Neutrophil (primary cell): ENCODE results near the gene OR6X1.
"Not testable (repeated sequence)": the region's sequence is repeated elsewhere in the genome, so short reads cannot be mapped to it uniquely, and the experiment has no call there.

Experiments
- H3K27ac ChIP-seq: fragments of 200-600 bp; sonication (generic); 2 replicates; pipeline ENCODE4 v1.5.1; 2016; ENCODE audit warnings: mild to moderate bottlenecking, moderate library complexity
- H3K27me3 ChIP-seq: fragments of 200-600 bp; sonication (generic); 2 replicates; pipeline ENCODE4 v1.6.0; 2016; ENCODE audit warnings: mild to moderate bottlenecking
- H3K36me3 ChIP-seq: fragments of 200-600 bp; sonication (generic); 2 replicates; pipeline ENCODE4 v1.5.1; 2017
- H3K4me1 ChIP-seq, 2 experiments: fragments of 200-600 bp in 1 of 2; sonication (generic) in 1 of 2; 1 replicate in 1 of 2; 2 replicates in 1 of 2; pipeline versions ENCODE4 v1.5.1 to v1.6.1; 2013 to 2016; ENCODE audit warnings: low read depth in 1 of 2, low read length in 1 of 2, mild to moderate bottlenecking in 1 of 2, moderate library complexity in 1 of 2; ENCODE audit not compliant: control insufficient read depth in 1 of 2, insufficient read depth in 1 of 2
- H3K4me3 ChIP-seq, 2 experiments: fragments of 200-600 bp in 1 of 2; sonication (generic) in 1 of 2; 1 replicate in 1 of 2; 2 replicates in 1 of 2; pipeline ENCODE4 v1.5.1; 2013 to 2016; ENCODE audit warnings: low read depth in 1 of 2, low read length in 1 of 2, mild to moderate bottlenecking in 1 of 2, moderate library complexity in 1 of 2
- H3K9me3 ChIP-seq: fragments of 200-600 bp; sonication (generic); 2 replicates; pipeline ENCODE4 v1.5.1; 2016
- CTCF ChIP-seq: fragments of 200-600 bp; sonication (generic); IDR thresholded peaks from 2 replicates; pipeline ENCODE4 v1.5.1; 2016; ENCODE audit warnings: antibody characterized with exemption

The OR6X1 gene

GRCh38 chr11:123755344-123755743, 1.0 kb upstream of the OR6X1 start:
- Histone ChIP-seq H3K27me3 (no peaks in the 10 kb centered on the region), H3K36me3 (no peaks in the 10 kb centered on the region), H3K4me1 (no peaks in the 10 kb centered on the region), H3K27ac (no peak overlapping the region), H3K9me3 (no peaks in the 10 kb centered on the region), H3K4me3 (no peak overlapping the region)
- no peak for TF ChIP-seq CTCF

- Histone ChIP-seq H3K36me3 (no peaks in the 10 kb centered on the region), H3K27me3 (peaks cover 7% of the 10 kb centered on the region), H3K27ac (no peak overlapping the region), H3K4me3 (no peak overlapping the region), H3K4me1 (no peaks in the 10 kb centered on the region), H3K9me3 (no peaks in the 10 kb centered on the region)
- TF ChIP-seq CTCF: no peak
These were observed 1.2 kb downstream of the OR6X1 start for GRCh38 chr11:123753110-123753509.

DNA sequence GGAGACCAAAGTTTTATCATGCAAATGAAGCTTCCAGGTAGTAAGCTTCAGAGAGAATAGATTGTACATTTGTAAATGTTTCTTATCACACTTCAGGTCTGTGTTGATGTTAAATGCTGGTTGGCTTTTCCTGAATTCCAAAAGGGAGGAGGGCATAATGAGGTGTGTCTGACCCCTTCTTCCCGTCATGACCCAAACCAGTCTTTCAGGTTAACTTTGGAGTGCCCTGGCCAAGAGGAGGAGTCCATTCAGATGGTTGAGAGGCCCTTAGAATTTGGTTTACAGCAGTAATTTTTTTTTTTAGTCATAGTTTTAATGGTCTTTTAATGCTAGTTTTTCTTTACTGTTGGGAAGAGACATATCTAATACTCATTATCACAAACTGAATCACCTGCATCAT, 2.5 kb downstream of the OR6X1 start:
- Histone ChIP-seq H3K9me3 (no peaks in the 10 kb centered on the region), H3K27me3 (peaks cover 16% of the 10 kb centered on the region), H3K27ac (no peak overlapping the region), H3K4me3 (no peak overlapping the region), H3K4me1 (no peaks in the 10 kb centered on the region), H3K36me3 (no peaks in the 10 kb centered on the region)
- no peak for TF ChIP-seq CTCF

GRCh38 chr11:123748349-123748748, 6.0 kb downstream of the OR6X1 start:
- not testable (repeated sequence) for H3K27ac ChIP-seq, H3K9me3 ChIP-seq, H3K36me3 ChIP-seq, H3K4me3 ChIP-seq, H3K4me1 ChIP-seq
- H3K27me3 ChIP-seq: peaks cover 49% of the 10 kb centered on the region

DNA sequence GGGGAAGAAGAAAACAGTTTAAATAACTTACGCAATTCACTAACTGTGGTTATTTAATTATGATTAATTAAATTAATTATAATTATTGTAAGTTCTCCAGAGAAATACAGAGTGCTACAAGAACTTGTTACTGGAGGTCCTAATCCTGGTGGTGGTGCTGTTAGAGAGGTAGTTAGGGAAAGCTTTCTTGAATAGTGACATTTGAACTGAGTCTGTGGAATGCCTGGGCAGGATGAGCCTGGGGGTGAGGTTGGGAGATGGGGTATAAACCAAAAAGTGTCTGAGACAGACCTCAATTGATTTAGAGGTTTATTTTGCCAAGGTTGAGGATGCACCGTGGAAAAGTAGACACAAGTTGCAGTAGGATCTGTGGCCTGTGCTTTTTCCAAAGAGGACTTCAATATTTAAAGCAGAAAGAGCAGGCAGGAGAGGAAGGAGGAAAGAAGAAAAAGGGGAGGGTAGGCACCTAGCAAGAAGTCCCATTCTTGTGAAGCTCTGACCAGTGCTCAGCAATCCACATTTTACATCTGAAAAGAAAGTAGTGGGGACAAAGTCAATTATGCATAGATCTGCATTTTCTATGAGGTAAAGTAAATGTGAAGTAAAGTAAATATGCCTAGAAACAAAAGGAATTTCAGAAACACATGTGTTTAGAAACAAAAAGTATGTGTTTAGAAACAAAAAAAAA, 8.4 kb downstream of the OR6X1 start:
- Histone ChIP-seq H3K36me3 (no peaks in the 10 kb centered on the region), H3K4me3 (no peak overlapping the region), H3K4me1 (peaks cover 10% of the 10 kb centered on the region in 2 experiments), H3K27ac (no peak overlapping the region), H3K9me3 (no peaks in the 10 kb centered on the region), H3K27me3 (peaks cover 50% of the 10 kb centered on the region)
- TF ChIP-seq CTCF: no peak

- Histone ChIP-seq H3K36me3 (no peaks in the 10 kb centered on the region), H3K4me1 (peaks cover 17 to 20% of the 10 kb centered on the region in 2 experiments), H3K9me3 (no peaks in the 10 kb centered on the region), H3K27ac (no peak overlapping the region), H3K27me3 (peaks cover 39% of the 10 kb centered on the region), H3K4me3 (no peak overlapping the region)
- no peak for TF ChIP-seq CTCF
These were observed 11.6 kb downstream of the OR6X1 start for GRCh38 chr11:123742724-123743120.
